ENCODE data around the gene ATP5PD. TPM values are rescaled to one million over a fixed set of nuclear protein-coding genes. Genes with fewer than 3 reads are reported as not detected.

ATP5PD gene
- total and polyA plus RNA-seq, 2 of the 13 experiments (the other 11 are each of a cell fraction or from before 2014, with no cell fraction given) = 158 to 428 TPM

- TF ChIP-seq YEATS2 (CRISPR knock-in tag; IDR thresholded peaks at IDR 0.05; ENCODE audit: borderline replicate concordance) (peak; percentile 96), HNF1A (IDR thresholded peaks at IDR 0.05; ENCODE audit: low read depth) (peak; percentile 35; the same call in 1 of the 2 replicates), HNF1A (CRISPR knock-in tag; IDR thresholded peaks at IDR 0.05; ENCODE audit: borderline replicate concordance) (peak; percentile 89; the same call in 1 of the 2 replicates), HDAC6 (IDR thresholded peaks at IDR 0.05; ENCODE audit: low read depth, low read length) (no peak), ZNF468 (CRISPR knock-in tag; IDR thresholded peaks at IDR 0.05) (0 out of 2 replicates have a peak, but pooled peaks have one; percentile 96), ZNF235 (CRISPR knock-in tag; IDR thresholded peaks at IDR 0.05; ENCODE audit: borderline replicate concordance) (peak; percentile 97; the same call in 1 of the 2 replicates), TCF7L2 (IDR thresholded peaks at IDR 0.05; ENCODE audit: low read depth, low read length) (no peak), NFATC3 (CRISPR knock-in tag; IDR thresholded peaks at IDR 0.05) (peak; percentile 90), NR2F2 (IDR thresholded peaks at IDR 0.05; ENCODE audit: borderline replicate concordance, low read depth) (peak; percentile 50; the same call in 1 of the 2 replicates), HOXA3 (CRISPR knock-in tag; IDR thresholded peaks at IDR 0.05) (peak; percentile 99), SP140L (CRISPR knock-in tag; IDR thresholded peaks at IDR 0.05; ENCODE audit: borderline replicate concordance) (peak; percentile 74; the same call in 1 of the 2 replicates), ZNF552 (CRISPR knock-in tag; IDR thresholded peaks at IDR 0.05; ENCODE audit: borderline replicate concordance) (peak; percentile 93), ZNF12 (CRISPR knock-in tag; IDR thresholded peaks at IDR 0.05) (no peak; the same call in 1 of the 2 replicates), NPAS2 (CRISPR knock-in tag; IDR thresholded peaks at IDR 0.05; ENCODE audit: borderline replicate concordance) (no peak; the same call in 1 of the 2 replicates), YEATS4 (CRISPR knock-in tag; IDR thresholded peaks at IDR 0.05; ENCODE audit: borderline replicate concordance) (peak; percentile 100), RFXANK (CRISPR knock-in tag; IDR thresholded peaks at IDR 0.05) (peak; percentile 71; the same call in 1 of the 2 replicates), NAIF1 (CRISPR knock-in tag; IDR thresholded peaks at IDR 0.05; ENCODE audit: borderline replicate concordance) (peak; percentile 64; the same call in 1 of the 2 replicates), ARNT2 (CRISPR knock-in tag; IDR thresholded peaks at IDR 0.05; ENCODE audit: low read depth) (peak; percentile 92), SYNCRIP (IDR thresholded peaks at IDR 0.05; ENCODE audit: insufficient read depth, low read depth, low read length) (no peak), PITX1 (CRISPR knock-in tag; IDR thresholded peaks at IDR 0.05) (peak; percentile 64; the same call in 1 of the 2 replicates), POLR2G (IDR thresholded peaks at IDR 0.05; ENCODE audit: low read depth, low read length) (peak; percentile 94)
- TF ChIP-seq, protein P1, sequence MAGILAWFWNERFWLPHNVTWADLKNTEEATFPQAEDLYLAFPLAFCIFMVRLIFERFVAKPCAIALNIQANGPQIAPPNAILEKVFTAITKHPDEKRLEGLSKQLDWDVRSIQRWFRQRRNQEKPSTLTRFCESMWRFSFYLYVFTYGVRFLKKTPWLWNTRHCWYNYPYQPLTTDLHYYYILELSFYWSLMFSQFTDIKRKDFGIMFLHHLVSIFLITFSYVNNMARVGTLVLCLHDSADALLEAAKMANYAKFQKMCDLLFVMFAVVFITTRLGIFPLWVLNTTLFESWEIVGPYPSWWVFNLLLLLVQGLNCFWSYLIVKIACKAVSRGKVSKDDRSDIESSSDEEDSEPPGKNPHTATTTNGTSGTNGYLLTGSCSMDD (CRISPR knock-in tag; IDR thresholded peaks at IDR 0.05) = no peak; the same call in 1 of the 2 replicates
- TF ChIP-seq, protein P2, sequence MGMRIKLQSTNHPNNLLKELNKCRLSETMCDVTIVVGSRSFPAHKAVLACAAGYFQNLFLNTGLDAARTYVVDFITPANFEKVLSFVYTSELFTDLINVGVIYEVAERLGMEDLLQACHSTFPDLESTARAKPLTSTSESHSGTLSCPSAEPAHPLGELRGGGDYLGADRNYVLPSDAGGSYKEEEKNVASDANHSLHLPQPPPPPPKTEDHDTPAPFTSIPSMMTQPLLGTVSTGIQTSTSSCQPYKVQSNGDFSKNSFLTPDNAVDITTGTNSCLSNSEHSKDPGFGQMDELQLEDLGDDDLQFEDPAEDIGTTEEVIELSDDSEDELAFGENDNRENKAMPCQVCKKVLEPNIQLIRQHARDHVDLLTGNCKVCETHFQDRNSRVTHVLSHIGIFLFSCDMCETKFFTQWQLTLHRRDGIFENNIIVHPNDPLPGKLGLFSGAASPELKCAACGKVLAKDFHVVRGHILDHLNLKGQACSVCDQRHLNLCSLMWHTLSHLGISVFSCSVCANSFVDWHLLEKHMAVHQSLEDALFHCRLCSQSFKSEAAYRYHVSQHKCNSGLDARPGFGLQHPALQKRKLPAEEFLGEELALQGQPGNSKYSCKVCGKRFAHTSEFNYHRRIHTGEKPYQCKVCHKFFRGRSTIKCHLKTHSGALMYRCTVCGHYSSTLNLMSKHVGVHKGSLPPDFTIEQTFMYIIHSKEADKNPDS (CRISPR knock-in tag; IDR thresholded peaks at IDR 0.05) = peak; percentile 86; the same call in 1 of the 2 replicates
These were observed 34.2 kb downstream of the ATP5PD start, which contains the start of gene MRPL58 (continued) for GRCh38 chr17:75012346-75013091.
